H9 (cell line): ENCODE results near the gene SYNGR4. TPM values are rescaled to one million over a fixed set of nuclear protein-coding genes. Genes with fewer than 3 reads are reported as not detected.
A peak's percentile ranks its signal among the peaks of the same experiment; 100 is the strongest.

Experiments
- DNase-seq: peaks from one replicate; pipeline ENCODE4 v3.0.0-alpha.2; 2017
- H2AFZ ChIP-seq: one replicate; pipeline ENCODE4 v1.6.1; 2013; ENCODE audit warnings: mild to moderate bottlenecking, low read length, control low read depth, moderate library complexity
- H2AK5ac ChIP-seq: 2 replicates; pipeline ENCODE4 v1.6.1; 2013; ENCODE audit warnings: low read length, control low read depth, mixed read lengths; ENCODE audit not compliant: insufficient read length
- H2BK120ac ChIP-seq: one replicate; pipeline ENCODE4 v1.6.1; 2013; ENCODE audit warnings: low read depth, mild to moderate bottlenecking, low read length, control low read depth, inconsistent platforms; ENCODE audit not compliant: poor library complexity, severe bottlenecking
- H2BK12ac ChIP-seq: 2 replicates; pipeline ENCODE4 v1.6.1; 2013; ENCODE audit warnings: low read length, control low read depth, mixed read lengths, low read depth; ENCODE audit not compliant: insufficient read length
- H2BK15ac ChIP-seq: 2 replicates; pipeline ENCODE4 v1.6.1; 2013; ENCODE audit warnings: low read depth, low read length, control low read depth
- H2BK20ac ChIP-seq: one replicate; pipeline ENCODE4 v1.6.1; 2013; ENCODE audit warnings: low read depth, mild to moderate bottlenecking, low read length, control low read depth, inconsistent platforms; ENCODE audit not compliant: poor library complexity, severe bottlenecking
- H2BK5ac ChIP-seq: 2 replicates; pipeline ENCODE4 v1.6.1; 2013; ENCODE audit warnings: low read length, control low read depth, mixed read lengths; ENCODE audit not compliant: insufficient read length
- H3K14ac ChIP-seq: 2 replicates; pipeline ENCODE4 v1.6.1; 2013; ENCODE audit warnings: low read length, control low read depth; ENCODE audit not compliant: insufficient read depth
- H3K18ac ChIP-seq: 2 replicates; pipeline ENCODE4 v1.6.1; 2013; ENCODE audit warnings: low read depth, mild to moderate bottlenecking, mixed read lengths, low read length, control low read depth; ENCODE audit not compliant: insufficient read length
- H3K23ac ChIP-seq: 2 replicates; pipeline ENCODE4 v1.6.1; 2013; ENCODE audit warnings: low read length, control low read depth, mixed read lengths, low read depth; ENCODE audit not compliant: insufficient read length
- H3K23me2 ChIP-seq: 2 replicates; pipeline ENCODE4 v1.6.1; 2013; ENCODE audit warnings: low read depth, mild to moderate bottlenecking, mixed read lengths, low read length, control low read depth; ENCODE audit not compliant: insufficient read length, poor library complexity, severe bottlenecking
- H3K27ac ChIP-seq: 2 replicates; pipeline ENCODE4 v1.5.1; 2013; ENCODE audit warnings: low read length, control low read depth, mixed read lengths, low read depth; ENCODE audit not compliant: insufficient read length
- H3K27me3 ChIP-seq: 2 replicates; pipeline ENCODE4 v1.6.1; 2013; ENCODE audit warnings: low read length, control low read depth, inconsistent platforms; ENCODE audit not compliant: insufficient read depth
- H3K4ac ChIP-seq: 2 replicates; pipeline ENCODE4 v1.6.1; 2013; ENCODE audit warnings: low read depth, mild to moderate bottlenecking, control low read depth, inconsistent platforms, low read length, moderate library complexity
- H3K4me1 ChIP-seq: 2 replicates; pipeline ENCODE4 v1.6.1; 2013; ENCODE audit warnings: low read length, control low read depth, inconsistent platforms; ENCODE audit not compliant: insufficient read depth
- H3K4me2 ChIP-seq: 2 replicates; pipeline ENCODE4 v1.6.1; 2013; ENCODE audit warnings: low read length, control low read depth, mixed read lengths; ENCODE audit not compliant: insufficient read length, insufficient read depth
- H3K56ac ChIP-seq: 2 replicates; pipeline ENCODE4 v1.6.1; 2013; ENCODE audit warnings: low read depth, mild to moderate bottlenecking, mixed read lengths, low read length, control low read depth; ENCODE audit not compliant: insufficient read length
- H3K79me1 ChIP-seq: 2 replicates; pipeline ENCODE4 v1.6.1; 2013; ENCODE audit warnings: low read depth, mild to moderate bottlenecking, moderate library complexity, low read length, control low read depth, inconsistent platforms; ENCODE audit not compliant: insufficient read depth, poor library complexity, severe bottlenecking
- H3K79me2 ChIP-seq: 2 replicates; pipeline ENCODE4 v1.6.1; 2013; ENCODE audit warnings: low read length, control low read depth, inconsistent platforms; ENCODE audit not compliant: insufficient read depth
- H3K9ac ChIP-seq: 2 replicates; pipeline ENCODE4 v1.6.1; 2013; ENCODE audit warnings: low read length, control low read depth, mixed read lengths; ENCODE audit not compliant: insufficient read length; ENCODE audit errors: extremely low read depth
- H3K9me3 ChIP-seq: one replicate; pipeline ENCODE4 v1.6.1; 2013; ENCODE audit warnings: low read depth, low read length, inconsistent platforms; ENCODE audit not compliant: control insufficient read depth
- H3T11ph ChIP-seq: one replicate; pipeline ENCODE4 v1.6.1; 2013; ENCODE audit warnings: mild to moderate bottlenecking, low read length, control low read depth, inconsistent platforms
- H4K20me1 ChIP-seq: one replicate; pipeline ENCODE4 v1.6.1; 2013; ENCODE audit not compliant: control insufficient read depth, insufficient read length, insufficient read depth
- H4K5ac ChIP-seq: 2 replicates; pipeline ENCODE4 v1.6.1; 2013; ENCODE audit warnings: low read depth, mild to moderate bottlenecking, mixed read lengths, low read length, control low read depth; ENCODE audit not compliant: insufficient read length
- H4K8ac ChIP-seq: replicated peaks from 2 replicates; pipeline ENCODE4 v1.6.1; 2013; ENCODE audit warnings: low read length, control low read depth, mixed read lengths, low read depth; ENCODE audit not compliant: insufficient read length
- H4K91ac ChIP-seq: 2 replicates; pipeline ENCODE4 v1.6.1; 2013; ENCODE audit warnings: low read depth, mild to moderate bottlenecking, moderate library complexity, mixed read lengths, low read length, control low read depth; ENCODE audit not compliant: insufficient read length
- H3K27ac Mint-ChIP-seq, 3 experiments: 2 replicates in 2 of 3; 3 replicates in 1 of 3; pipeline ENCODE4 v1.8.0; 2020 to 2021; ENCODE audit warnings: mixed read lengths in 3 of 3, mild to moderate bottlenecking in 1 of 3, moderate library complexity in 1 of 3
- H3K27me3 Mint-ChIP-seq: 2 replicates; pipeline ENCODE4 v1.8.0; 2021; ENCODE audit warnings: low read depth, mild to moderate bottlenecking, moderate library complexity, mixed read lengths
- H3K36me3 Mint-ChIP-seq, 3 experiments: 2 replicates in 2 of 3; 3 replicates in 1 of 3; pipeline ENCODE4 v1.8.0; 2020 to 2021; ENCODE audit warnings: low read depth in 3 of 3, mixed read lengths in 3 of 3; ENCODE audit not compliant: insufficient read depth in 1 of 3
- H3K4me1 Mint-ChIP-seq, 2 experiments: 2 replicates each; pipeline ENCODE4 v1.8.0; 2020; ENCODE audit warnings: mixed read lengths in 2 of 2
- H3K4me3 Mint-ChIP-seq, 2 experiments: 2 replicates in 1 of 2; 3 replicates in 1 of 2; pipeline ENCODE4 v1.8.0; 2020 to 2021; ENCODE audit warnings: mild to moderate bottlenecking in 2 of 2, mixed read lengths in 2 of 2, moderate library complexity in 1 of 2
- H3K9me3 Mint-ChIP-seq, 2 experiments: 2 replicates in 1 of 2; 3 replicates in 1 of 2; pipeline ENCODE4 v1.8.0; 2020; ENCODE audit warnings: mild to moderate bottlenecking in 2 of 2, mixed read lengths in 2 of 2, moderate library complexity in 1 of 2
- CTCF ChIP-seq: fragments of 200-600 bp; sonication (generic); conservative IDR thresholded peaks from 3 replicates; pipeline ENCODE4 v1.8.0; 2021; ENCODE audit warnings: antibody characterized with exemption, mild to moderate bottlenecking
- WGBS: extraction: QIAGEN DNeasy Blood & Tissue Kit; methylation state at CpG from one replicate; pipeline ENCODE4 v1.1.7; 2013; ENCODE audit warnings: missing lambda C conversion rate, low lambda C conversion rate, mixed read lengths; ENCODE audit not compliant: insufficient read length; ENCODE audit errors: extremely low coverage; 5-methylcytosine and 5-hydroxymethylcytosine counted together
- total RNA-seq: library from RNA; stranded (reverse); gene quantifications from 2 replicates; pipeline ENCODE4 v1.2.1, GENCODE V29; 2021

The SYNGR4 gene
- total RNA-seq, 1 experiment from 2014 or later: 0.31 TPM

GRCh38 chr19:48394331-48395169 is 30.4 kb downstream of the SYNGR4 start:
- peaks cover 62% of the 10 kb centered on the region for H3K27me3 Mint-ChIP-seq
- Histone ChIP-seq H4K5ac (no peak overlapping the region), H4K91ac (no peak overlapping the region), H2AK5ac (no peak overlapping the region), H3K79me2 (no peaks in the 10 kb centered on the region; the same call in 1 of the 2 replicates), H2BK12ac (no peak overlapping the region), H3T11ph (no peak overlapping the region), H3K27ac (no peak overlapping the region), H3K4ac (no peak overlapping the region), H2BK5ac (no peak overlapping the region), H3K23ac (no peak overlapping the region), H4K8ac (no peak overlapping the region), H4K20me1 (no peaks in the 10 kb centered on the region), H2AFZ (no peak overlapping the region), H3K4me1 (peaks cover 6% of the 10 kb centered on the region; the same call in 1 of the 2 replicates), H3K9ac (no peak overlapping the region), H2BK15ac (no peak overlapping the region), H3K4me2 (peak overlapping the region; percentile 72), H2BK20ac (no peak overlapping the region), H3K18ac (no peak overlapping the region), H3K27me3 (peaks cover 8% of the 10 kb centered on the region; the same call in 1 of the 2 replicates), H3K9me3 (no peaks in the 10 kb centered on the region), H3K79me1 (no peaks in the 10 kb centered on the region), H3K23me2 (peaks cover 17% of the 10 kb centered on the region), H3K14ac (no peak overlapping the region), H2BK120ac (no peak overlapping the region), H3K56ac (no peak overlapping the region)
- peak; percentile 46 for DNase-seq
- H3K4me3 Mint-ChIP-seq: peak overlapping the region; percentile 55 to 84
- H3K36me3 Mint-ChIP-seq: no peaks in the 10 kb centered on the region; a peak in 1 of 7 replicates
- WGBS: no CpG with 5 or more reads among the region's 38 CpGs
- H3K4me1 Mint-ChIP-seq: peaks cover 38 to 64% of the 10 kb centered on the region in 2 experiments
- no peaks in the 10 kb centered on the region; a peak in 1 of 5 replicates for H3K9me3 Mint-ChIP-seq
- TF ChIP-seq CTCF: no peak
- H3K27ac Mint-ChIP-seq: no peak overlapping the region
